Measurements from ENCODE around the gene RBFOX1.

Gene RBFOX1

GRCh38 chr16:7339700-7340099 is 7.1 kb downstream of the RBFOX1 start:
- H3K9ac ChIP-seq (ENCODE audit: low read depth, low read length, poor library complexity, severe bottlenecking), result no peak overlapping the region
- no peaks in the 10 kb centered on the region for H3K79me2 ChIP-seq (ENCODE audit: insufficient read depth, low read length)
- no peak overlapping the region for H3K4me3 ChIP-seq (ENCODE audit: low read length, poor library complexity, severe bottlenecking)
- H3K9me3 ChIP-seq (ENCODE audit: insufficient read depth, low read depth, low read length), result no peaks in the 10 kb centered on the region
- H3K4me2 ChIP-seq (ENCODE audit: low read depth, low read length, poor library complexity, severe bottlenecking), result no peak overlapping the region
- no peaks in the 10 kb centered on the region for H3K4me1 ChIP-seq (ENCODE audit: insufficient read depth, low read length, poor library complexity, severe bottlenecking)
- no peaks in the 10 kb centered on the region for H3K27me3 ChIP-seq (ENCODE audit: insufficient read depth, low read length, poor library complexity, severe bottlenecking)
- H3K9me2 ChIP-seq (replicated peaks; ENCODE audit: low read depth, low read length), result no peaks in the 10 kb centered on the region
- no peak overlapping the region for H2AFZ ChIP-seq (ENCODE audit: low read length)
- no peaks in the 10 kb centered on the region for H3F3A ChIP-seq (ENCODE audit: low read depth)
- no peak for TF ChIP-seq CTCF (conservative IDR thresholded peaks at IDR 0.05; ENCODE audit: low read length)
- no peaks in the 10 kb centered on the region for H4K20me1 ChIP-seq (ENCODE audit: insufficient read depth, low read length, poor library complexity, severe bottlenecking)
- no peaks in the 10 kb centered on the region for H3K36me3 ChIP-seq (ENCODE audit: insufficient read depth, low read length)

DNA sequence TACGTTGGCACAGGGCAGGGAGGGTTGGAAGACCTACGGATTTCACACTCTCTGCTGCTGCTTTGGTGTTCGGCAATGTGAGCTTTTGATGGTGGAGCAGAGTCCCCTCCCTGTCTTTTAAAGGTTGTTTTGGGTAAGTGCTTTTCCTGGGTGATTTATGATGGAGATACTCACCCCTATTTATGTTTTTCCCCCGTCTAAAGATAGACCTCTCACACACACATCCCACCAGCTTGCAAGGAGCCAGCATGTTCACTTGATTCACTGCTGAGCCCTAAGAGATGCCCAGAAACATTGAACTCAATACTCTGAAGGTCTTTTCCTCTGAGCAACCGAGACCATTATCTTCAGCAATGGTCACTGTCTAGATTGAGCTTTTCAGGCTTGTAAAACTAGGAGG is 8.3 kb downstream of the RBFOX1 start:
- Histone ChIP-seq H3K9me2 (replicated peaks; ENCODE audit: low read depth, low read length) (no peaks in the 10 kb centered on the region), H2AFZ (ENCODE audit: low read length) (no peak overlapping the region), H3K27me3 (ENCODE audit: insufficient read depth, low read length, poor library complexity, severe bottlenecking) (no peaks in the 10 kb centered on the region), H3K4me1 (ENCODE audit: insufficient read depth, low read length, poor library complexity, severe bottlenecking) (no peaks in the 10 kb centered on the region), H3K4me2 (ENCODE audit: low read depth, low read length, poor library complexity, severe bottlenecking) (no peak overlapping the region), H3K9ac (ENCODE audit: low read depth, low read length, poor library complexity, severe bottlenecking) (no peak overlapping the region), H3K36me3 (ENCODE audit: insufficient read depth, low read length) (no peaks in the 10 kb centered on the region), H4K20me1 (ENCODE audit: insufficient read depth, low read length, poor library complexity, severe bottlenecking) (no peaks in the 10 kb centered on the region), H3F3A (ENCODE audit: low read depth) (no peaks in the 10 kb centered on the region), H3K4me3 (ENCODE audit: low read length, poor library complexity, severe bottlenecking) (no peak overlapping the region), H3K79me2 (ENCODE audit: insufficient read depth, low read length) (no peaks in the 10 kb centered on the region), H3K9me3 (ENCODE audit: insufficient read depth, low read depth, low read length) (no peaks in the 10 kb centered on the region)
- TF ChIP-seq CTCF (conservative IDR thresholded peaks at IDR 0.05; ENCODE audit: low read length) (no peak), EZH2phosphoT487 (IDR thresholded peaks at IDR 0.05; ENCODE audit: borderline replicate concordance) (no peak)

DNA sequence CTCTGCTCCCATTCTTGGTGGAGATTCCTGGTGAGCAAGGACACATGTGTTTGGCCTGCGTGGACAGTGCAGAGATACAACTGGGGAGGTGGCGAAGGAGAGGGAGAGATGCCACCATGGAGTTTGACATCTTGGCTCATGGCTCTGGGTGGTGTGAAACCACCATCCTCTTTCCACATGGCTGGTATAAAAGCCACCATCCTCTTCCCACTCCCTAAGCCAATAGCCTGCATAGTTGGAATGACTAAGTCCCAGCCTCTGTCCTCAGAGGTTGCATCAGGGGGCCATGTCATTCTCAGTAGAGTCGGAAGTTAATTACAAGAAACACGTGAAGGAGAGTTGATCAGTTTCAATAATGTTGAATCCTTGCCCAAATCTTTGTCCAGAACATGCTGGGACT is 10.0 kb downstream of the RBFOX1 start:
- Histone ChIP-seq H3F3A (ENCODE audit: low read depth) (no peaks in the 10 kb centered on the region), H3K9me2 (replicated peaks; ENCODE audit: low read depth, low read length) (no peaks in the 10 kb centered on the region), H3K36me3 (ENCODE audit: insufficient read depth, low read length) (no peaks in the 10 kb centered on the region), H4K20me1 (ENCODE audit: insufficient read depth, low read length, poor library complexity, severe bottlenecking) (no peaks in the 10 kb centered on the region), H3K9ac (ENCODE audit: low read depth, low read length, poor library complexity, severe bottlenecking) (no peak overlapping the region), H2AFZ (ENCODE audit: low read length) (no peak overlapping the region), H3K4me1 (ENCODE audit: insufficient read depth, low read length, poor library complexity, severe bottlenecking) (no peaks in the 10 kb centered on the region), H3K27me3 (ENCODE audit: insufficient read depth, low read length, poor library complexity, severe bottlenecking) (no peaks in the 10 kb centered on the region), H3K79me2 (ENCODE audit: insufficient read depth, low read length) (no peaks in the 10 kb centered on the region), H3K4me3 (ENCODE audit: low read length, poor library complexity, severe bottlenecking) (no peak overlapping the region), H3K4me2 (ENCODE audit: low read depth, low read length, poor library complexity, severe bottlenecking) (no peak overlapping the region), H3K9me3 (ENCODE audit: insufficient read depth, low read depth, low read length) (no peaks in the 10 kb centered on the region; the same call in 1 of the 2 replicates)
- no peak for TF ChIP-seq CTCF (conservative IDR thresholded peaks at IDR 0.05; ENCODE audit: low read length)
- TF ChIP-seq EZH2phosphoT487 (IDR thresholded peaks at IDR 0.05; ENCODE audit: borderline replicate concordance), result no peak
